Peyer's patch (tissue), 4 donors: ENCODE data around the gene FOXP2.
A peak's percentile ranks its signal among the peaks of the same experiment; 100 is the strongest.

Source experiments
- CTCF ChIP-seq, 6 experiments: fragments of 450-650 bp in 4 of 6; fragments of 200-600 bp in 2 of 6; sonication (generic) in 1 of 6; IDR thresholded peaks; one replicate each; pipeline ENCODE4 v1.5.1; 2017 to 2019; ENCODE audit warnings: antibody characterized with exemption in 6 of 6, mild to moderate bottlenecking in 3 of 6, moderate library complexity in 1 of 6
- POLR2A ChIP-seq, 2 donors: fragments of 450-650 bp; IDR thresholded peaks; one replicate each; pipeline ENCODE4 v1.5.1; 2017; ENCODE audit warnings: antibody characterized with exemption in 2 of 2, mild to moderate bottlenecking in 2 of 2, moderate library complexity in 2 of 2

GRCh38 chr7:114405427-114405826 is 9.2 kb upstream of the FOXP2 start:
- TF ChIP-seq CTCF (IDR thresholded peaks at IDR 0.05), result peak in 5 of 6 experiments; percentile 11 to 91 (median 79)
- TF ChIP-seq POLR2A (IDR thresholded peaks at IDR 0.05), result no peak
